Activated CD8-positive, alpha-beta memory T cell treated with anti-CD3 and anti-CD28 coated beads for 48 hours (primary cell): ENCODE results near the gene CCND3.
"Not testable (repeated sequence)": the region's sequence is repeated elsewhere in the genome, so short reads cannot be mapped to it uniquely, and the experiment has no call there.

Experiments
- DNase-seq, 3 experiments: peaks; one replicate each; pipeline ENCODE4 v3.0.0-alpha.2; 2020; ENCODE audit warnings: low read depth in 2 of 3, low spot score in 2 of 3

Gene CCND3

DNA sequence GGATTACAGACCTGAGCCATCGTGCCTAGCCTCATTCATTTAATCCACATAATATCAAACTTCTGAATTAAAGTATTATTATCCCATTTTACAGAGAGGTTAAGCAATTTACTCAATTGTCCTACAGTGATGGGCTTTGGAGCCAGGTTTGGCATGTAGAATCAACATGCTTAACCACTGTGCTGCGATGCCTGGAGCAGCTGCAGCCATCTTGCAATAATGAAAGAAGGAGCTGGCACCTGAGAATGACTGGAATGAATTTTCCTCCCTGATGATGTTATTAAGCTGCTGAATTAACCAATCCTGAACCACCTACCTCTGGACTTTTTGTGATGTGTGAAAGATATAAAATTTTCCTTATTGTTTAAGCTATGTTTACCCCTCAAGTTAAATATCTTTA is 13.1 kb upstream of the CCND3 start:
- DNase-seq, result no peak

DNA sequence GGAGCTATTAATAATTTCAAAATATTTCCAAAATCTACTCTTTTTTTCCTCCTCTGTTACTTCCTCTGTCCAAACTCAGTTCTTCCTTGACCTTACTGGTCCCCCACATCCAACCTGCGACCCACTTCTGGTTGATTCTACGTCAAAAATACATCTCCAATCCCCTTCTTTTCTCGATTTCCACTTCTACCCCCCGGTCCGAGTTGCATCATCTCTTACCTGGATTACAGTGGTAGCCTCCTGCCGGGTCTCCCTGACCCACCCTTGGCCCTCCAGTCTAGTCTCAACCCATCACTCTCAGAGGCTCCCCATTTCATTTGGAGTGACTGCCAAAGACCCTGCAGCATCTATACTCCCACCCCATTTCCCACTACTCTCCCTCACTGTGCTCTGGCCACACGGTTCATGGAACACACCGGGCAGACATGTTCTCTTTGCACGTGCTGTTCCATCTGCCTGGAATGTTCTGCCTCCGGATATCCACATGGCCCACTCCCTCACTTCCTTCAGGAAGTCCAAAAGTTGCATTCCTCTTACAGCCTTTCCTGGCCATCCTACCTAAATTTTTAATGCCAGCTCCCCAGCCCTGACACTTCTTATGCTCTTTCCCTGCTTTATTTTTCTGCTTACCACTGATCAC is 6.1 kb upstream of the CCND3 start:
- no peak for DNase-seq

DNA sequence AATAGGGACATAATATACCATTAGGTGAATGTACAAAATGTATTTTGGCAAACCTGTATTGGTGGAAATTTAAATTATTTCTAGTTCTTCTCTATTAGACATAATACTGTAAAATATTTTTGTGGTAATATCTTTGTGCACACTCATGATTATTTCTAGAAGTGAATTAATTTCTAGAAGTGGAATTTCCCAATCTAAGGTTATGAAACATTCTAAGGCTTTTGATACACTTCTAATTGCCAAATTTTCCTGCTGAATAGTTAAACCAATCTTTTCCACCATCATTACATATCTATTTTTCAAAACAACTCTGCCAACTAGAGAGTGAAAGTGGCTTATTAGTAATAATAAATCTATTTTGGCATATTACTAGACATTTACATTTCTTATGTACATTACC is 1.8 kb upstream of the CCND3 start:
- DNase-seq, result no peak

DNA sequence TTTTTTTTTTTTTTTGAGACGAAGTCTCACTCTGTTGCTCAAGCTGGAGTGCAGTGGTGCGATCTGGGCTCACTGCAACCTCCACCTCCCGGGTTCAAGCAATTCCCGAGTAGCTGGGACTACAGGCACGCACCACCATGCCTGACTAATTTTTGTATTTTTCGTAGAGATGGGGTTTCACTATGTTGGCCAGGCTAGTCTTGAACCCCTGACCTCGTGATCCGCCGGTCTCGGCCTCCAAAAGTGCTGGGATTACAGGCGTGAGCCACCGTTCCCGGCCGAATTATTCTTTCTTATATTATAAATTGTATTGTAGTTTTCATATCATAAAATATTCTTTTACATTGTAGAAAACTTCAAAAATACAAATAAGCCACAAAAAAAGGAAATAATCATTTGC is 1.3 kb upstream of the CCND3 start:
- not testable (repeated sequence) for DNase-seq

DNA sequence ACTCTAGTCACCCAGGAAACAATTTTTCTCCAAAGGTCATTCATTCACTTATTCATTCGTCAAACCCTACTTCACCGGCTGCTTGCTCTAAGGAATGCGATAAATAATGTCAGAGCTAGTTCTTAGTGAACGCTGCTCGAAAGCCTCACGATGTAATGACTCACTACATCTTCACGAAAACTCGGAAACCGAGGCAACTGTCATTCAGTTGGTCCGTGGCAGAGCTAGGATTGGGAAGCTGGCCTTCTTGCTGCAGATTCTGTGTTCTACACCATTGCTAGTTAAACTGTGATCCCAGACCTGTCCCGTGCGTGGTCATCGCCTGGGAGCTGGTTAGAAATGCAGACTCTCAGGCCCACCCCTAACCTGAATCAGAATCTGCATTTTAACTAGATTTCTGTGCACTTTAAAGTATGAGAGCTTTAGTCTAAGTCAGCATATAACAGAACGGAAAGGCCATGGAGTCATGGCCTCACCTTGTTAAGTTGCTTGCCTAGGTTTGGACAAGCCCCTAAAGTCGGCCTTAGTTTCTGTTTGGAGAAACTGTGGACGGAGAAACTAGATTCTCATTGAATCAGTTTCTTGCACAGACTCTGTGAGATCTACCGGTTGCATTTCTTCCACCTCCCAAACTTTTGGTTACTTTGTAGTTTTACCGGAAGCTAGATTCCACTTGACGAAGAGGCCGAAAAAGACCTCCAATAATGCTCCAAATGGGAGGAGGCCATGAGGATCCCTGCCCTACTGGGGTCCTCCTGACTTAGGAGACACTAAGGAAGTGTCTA is 651 bp upstream of the CCND3 start:
- DNase-seq, result no peak

DNA sequence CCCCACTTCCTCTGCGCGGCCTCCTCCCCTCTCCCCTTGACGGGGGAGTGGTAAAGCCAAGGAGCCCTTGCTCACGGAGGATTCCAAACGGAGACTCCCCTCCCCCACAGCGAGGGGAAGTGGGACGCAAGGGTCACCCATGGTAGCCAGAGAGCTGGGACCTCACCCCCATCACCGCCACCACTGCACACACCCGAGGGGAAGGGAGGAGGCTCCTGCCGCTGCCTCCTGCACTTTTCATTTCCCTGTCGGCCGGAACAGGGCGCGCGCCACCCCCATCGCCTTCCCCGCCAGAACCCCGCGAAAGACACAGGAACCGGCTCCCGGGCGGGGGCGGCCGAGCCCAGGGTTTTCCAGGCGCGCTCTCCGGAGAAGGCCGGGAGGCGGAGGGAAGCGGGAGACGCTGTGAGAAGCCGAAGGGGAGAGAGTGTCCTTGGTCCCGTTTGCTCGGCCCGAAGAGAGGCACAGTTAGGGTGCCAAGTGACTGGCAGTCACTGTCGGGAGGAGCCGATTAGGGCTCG is 789 bp downstream of the CCND3 start:
- DNase-seq, result no peak

DNA sequence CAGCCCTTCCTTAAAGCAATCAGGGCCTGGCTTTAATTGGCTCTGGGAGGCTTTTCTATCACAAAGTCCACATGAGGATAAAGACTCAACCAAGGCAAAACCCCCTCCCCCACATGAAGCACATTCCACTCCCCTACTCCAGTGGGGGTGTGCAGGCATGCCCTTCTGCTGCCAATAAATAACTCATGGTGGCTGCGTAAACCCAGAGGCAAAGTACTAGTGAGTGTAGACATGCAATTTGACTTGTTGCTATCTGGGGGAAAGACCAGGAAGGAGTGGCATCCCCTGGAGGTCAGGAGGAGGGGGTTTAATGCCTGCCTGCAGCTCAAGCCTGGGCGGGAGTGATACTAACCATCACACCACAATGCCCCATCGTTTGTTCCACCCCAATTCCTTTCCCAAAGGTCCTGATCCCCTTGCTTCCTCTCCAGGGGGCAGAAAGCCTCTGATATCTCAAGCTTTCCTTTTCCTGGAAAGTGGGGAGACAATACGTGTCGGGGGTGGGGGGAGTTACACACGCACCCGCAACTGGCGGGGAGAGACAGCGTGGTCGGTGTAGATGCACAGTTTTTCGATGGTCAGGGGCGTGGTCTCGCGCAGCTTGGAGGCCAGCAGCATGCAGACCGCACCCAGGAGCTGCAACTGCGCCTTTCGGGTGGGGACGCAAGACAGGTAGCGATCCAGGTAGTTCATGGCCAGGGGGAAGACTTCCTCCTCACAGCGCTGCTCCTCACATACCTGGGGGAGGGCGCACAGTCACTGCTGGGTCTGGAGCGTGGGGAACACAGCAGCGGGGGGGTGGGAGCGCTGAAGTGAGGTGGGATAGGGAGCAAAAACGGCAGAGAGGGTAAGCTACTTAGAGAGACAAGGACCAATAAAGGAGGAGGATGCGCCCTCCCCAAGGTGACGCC is 1.5 kb downstream of the CCND3 start:
- no peak for DNase-seq

DNA sequence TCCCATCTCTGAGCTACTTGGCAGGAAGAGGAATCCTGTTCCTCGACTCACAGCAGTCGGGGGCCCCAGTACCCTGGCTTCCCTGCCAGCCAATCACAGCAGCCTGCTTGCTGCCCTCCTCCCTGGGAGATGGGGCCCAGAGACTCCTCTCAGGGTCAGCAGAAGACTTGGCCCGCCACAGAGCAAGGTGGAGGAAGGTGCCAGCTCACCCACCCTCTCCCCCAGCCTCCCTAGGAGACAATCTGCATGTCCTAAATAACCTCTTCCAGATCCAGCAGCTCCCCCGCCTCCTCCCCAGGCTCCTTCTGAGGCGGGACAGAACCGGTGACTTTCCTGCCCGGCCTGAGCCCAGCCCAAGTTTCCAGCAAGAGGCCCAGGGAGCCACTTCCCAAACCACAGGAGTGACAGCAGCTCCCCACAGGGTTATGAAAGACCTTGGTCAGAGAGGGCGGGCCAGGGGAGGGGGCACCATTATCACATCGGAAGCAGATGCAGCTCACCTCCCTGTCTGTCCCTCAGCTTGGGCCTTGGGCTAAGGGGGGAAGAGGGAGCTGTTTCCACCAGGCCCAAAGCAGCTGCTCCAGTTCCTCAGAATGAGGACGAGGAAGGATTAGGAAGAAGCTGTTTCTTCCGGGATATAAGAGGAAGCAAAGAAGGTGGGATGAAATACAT is 2.3 kb downstream of the CCND3 start:
- DNase-seq, result no peak

DNA sequence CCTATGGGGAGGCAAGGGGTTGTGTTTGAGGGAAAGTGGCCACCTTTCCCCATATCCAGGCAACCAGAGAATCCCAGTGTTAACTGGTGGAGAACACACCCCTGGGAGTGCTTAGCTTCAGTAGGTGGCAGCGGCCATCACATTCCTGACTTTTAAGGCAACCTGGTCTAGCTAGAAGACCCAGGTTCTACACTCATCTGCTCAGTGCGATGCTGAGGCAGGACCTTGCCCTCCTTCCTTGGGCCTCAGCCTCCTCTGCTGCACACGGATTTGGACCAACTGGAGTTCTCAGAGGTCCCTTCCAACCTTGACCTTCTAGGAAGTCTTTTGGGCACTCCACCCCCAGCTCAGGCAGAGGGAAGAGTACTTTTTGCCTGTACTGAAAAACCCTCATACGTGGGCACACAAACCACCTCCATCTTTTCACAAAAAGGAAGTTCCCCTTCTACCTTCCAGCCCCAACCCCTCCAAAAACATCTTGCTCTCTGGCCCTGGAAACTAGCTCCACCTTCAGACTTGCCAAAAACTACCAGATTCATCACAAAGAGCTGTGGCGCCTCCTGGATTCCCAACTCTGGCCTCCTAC is 2.9 kb downstream of the CCND3 start:
- DNase-seq, result no peak

DNA sequence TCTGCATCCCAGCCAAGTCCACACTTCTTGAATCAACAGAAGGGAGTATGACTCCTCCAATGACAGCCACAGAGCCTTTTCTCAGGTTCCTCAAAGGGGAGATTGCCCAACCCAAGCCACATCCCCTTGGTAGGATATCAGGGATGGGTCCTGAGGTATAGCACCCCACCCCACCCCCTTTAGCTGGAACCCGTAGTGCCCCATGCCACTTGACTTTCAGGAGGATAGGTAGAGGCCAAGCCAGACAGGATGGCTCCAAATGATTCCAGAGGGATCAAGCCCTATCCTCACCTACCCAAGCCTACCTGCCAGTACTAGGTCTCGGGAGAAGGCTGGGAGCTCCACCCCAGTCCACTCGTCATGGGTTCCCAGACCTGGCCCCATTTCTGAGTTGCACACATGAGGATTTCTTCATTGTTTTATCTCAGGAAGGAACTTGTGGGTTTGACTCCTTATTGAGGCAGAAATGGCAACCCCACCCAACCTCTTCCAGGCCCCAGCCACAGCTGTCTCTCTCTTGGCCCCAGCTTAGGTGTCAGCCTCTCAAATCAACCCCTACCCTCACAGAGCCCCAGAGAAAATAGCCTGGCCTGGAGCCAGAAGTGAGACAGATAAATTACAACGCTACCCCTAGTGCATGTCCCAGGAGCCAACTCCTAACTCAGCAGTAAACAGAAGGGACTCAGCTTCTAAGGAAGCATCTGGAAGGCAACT is 3.6 kb downstream of the CCND3 start:
- DNase-seq, result no peak

DNA sequence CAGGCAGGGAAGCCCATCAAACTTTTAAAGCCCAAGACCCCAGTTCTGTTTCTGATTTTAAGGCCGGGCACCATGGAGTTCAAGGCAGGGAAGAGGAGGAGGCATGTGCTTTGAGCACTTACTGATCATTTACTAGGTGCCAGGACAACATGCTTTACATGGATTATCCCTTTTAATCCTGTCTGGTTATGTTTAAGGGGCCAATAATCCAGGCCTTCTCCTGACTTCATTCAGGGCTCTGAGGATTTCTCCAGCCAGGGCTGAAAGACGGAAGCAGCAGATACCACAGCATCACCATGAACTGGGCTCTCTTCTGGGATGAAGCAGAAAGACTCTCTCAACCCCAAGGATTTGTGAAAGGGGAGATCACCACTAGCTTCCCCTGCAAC is 4.1 kb downstream of the CCND3 start:
- DNase-seq, result no peak

DNA sequence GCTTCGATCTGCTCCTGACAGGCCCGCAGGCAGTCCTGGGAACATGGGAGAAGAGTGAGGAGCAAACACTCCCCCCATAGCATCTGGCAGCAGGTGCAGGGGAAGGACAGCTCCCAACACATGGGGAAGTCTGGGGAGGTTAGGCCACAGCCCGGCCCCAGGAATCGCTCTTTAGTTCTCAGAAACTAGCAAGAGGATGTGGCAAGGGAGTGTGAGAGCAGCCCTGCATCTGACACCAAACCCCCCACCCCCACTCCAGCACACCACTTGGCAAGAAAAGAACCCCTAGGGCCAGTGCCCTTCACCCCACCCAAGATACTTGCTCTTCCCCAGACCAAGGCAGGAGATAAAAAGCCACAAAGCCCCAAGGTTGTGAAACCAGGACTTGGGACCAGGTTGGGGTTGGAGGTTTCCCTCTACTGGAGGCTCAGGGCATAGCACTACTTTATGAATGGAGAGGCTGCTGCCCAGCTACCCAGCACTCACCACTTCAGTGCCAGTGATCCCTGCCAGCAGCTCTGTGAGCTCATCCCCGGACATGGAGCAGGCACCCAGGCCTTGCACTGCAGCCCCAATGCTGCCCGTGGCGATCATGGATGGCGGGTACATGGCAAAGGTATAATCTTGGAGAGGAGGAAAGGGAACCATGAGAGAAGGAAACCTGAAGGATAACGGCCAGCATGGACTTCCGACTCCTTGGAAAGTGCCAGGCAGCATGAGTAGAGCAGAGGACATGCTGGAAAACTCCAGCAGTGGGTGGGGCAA is 5.4 kb downstream of the CCND3 start:
- peak in 2 of 3 experiments; percentile 41 to 67 for DNase-seq

DNA sequence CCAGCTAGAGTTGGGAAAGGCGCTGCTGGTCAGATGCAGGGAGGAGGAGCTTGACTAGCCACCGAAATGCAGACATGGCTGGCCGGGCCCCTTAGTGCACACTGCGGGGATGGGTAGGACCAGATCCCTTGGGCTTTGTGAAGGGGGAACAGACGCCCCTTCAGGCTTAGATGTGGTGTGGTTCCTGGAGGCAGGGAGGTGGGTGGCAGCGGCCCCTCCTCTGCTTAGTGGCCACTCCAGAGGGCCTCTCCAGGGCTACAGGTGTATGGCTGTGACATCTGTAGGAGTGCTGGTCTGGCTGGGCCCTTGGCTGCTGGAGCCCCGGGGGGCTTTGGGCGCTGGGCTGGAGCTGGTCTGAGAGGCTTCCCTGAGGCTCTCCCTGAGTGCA is 5.9 kb downstream of the CCND3 start:
- no peak for DNase-seq

DNA sequence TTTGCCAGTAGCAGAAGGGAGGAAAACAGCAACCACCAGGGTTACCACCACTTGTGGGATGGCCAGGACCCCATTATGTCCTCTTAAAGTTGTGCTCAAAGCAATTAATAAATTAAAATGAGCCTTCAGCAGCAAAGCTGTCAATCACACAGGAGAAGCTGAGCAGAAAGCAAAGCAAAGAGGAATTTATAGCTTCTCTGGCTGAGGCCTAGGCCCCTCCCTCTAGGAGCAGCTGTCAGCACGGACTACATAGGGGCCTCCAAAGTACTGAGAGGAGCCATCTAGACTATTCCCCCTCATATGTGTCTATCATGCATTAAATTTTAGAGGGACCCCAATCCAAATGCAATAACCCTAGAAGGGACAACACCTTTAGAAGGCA is 6.4 kb downstream of the CCND3 start:
- no peak for DNase-seq

DNA sequence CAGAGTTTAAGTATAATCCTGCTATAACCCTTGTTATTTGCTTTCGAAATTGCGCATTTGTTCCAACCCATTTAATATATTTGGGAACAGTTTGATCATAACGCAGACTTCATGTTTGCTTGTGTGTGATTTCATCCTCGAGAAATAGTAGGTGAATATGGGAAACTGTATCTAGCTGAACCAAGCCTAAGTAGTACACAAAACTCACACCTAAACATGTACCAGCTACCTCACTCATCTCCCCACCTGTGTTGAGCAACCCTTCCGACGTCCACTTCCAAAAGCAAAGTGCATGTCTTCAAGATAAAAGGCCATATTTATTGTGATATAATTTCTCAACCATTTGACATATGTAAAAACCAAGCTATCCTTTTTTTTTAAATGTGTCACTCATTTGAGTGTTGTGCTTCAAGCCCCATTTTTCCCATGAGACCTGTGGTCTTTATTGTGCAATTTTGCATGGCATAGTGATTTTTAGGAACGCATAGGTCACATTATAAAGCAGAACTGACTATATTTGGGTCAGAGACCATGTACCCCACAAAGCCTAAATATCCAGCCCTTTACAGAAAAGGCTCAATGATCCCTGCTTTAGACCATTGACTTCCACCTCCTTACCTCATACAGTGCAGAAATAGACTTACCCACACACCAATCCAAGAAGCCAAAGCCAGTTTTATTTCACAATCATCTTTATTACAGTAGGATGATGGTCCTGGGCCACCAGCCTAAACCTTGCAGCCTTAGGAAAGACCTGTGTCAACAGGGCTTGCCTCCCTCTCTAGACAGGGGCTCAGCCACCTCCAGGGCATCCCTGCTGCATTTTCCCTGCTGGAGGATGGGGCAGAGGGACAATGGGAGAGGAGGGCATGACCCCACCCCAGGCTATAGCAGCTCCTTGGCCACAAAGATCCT is 7.1 kb downstream of the CCND3 start:
- no peak for DNase-seq

DNA sequence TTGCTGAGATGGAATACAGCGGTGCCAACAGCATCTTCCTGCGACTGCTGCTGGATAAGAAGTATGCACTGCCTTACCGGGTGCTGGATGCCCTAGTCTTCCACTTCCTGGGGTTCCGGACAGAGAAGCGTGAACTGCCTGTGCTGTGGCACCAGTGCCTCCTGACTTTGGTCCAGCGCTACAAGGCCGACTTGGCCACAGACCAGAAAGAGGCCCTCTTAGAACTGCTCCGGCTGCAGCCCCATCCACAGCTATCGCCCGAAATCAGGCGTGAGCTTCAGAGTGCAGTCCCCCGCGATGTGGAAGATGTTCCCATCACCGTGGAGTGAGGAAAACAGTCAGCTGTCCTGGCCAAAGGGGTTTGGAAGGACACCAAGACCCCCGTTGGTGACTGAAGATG is 9.2 kb downstream of the CCND3 start:
- no peak for DNase-seq

DNA sequence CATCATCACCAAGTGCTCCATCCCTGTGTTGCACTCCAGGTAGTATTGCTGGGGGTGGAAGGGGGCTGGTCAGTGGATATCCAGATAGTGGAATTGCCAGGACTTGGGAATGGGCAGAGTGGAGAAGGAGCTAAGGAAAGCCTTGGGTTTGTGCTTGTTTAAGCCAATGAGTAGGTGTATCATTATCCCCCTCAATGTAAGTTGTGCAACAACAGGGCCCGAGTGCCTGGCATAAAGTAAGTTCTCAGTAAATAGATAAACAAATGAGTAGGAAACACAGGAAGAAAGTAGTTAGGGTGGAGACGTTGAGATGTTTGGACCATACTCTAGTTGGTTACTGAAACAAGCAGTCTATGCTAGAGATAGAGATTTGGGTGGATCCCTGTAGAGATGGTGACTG is 9.8 kb downstream of the CCND3 start:
- DNase-seq, result no peak

DNA sequence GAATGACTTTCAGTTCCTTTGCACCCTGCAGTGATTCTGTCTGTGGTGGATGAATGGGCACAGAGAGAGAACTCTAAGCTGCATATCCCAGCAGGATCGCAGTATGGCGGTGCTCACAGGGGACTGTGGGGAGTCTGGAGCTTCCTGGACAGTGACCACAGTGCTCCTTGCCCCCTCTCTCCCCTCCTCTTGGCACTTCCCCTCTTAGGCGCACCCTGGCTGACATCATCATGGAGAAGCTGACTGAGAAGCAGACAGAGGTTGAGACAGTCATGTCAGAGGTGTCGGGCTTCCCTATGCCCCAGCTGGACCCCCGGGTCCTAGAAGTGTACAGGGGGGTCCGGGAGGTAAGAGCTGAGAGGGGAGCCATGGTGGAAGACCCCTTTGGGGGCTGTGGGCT is 11.7 kb downstream of the CCND3 start:
- DNase-seq, result no peak
